Measurements from ENCODE around the gene RAC2. TPM values are rescaled to one million over a fixed set of nuclear protein-coding genes. Genes with fewer than 3 reads are reported as not detected.

Gene RAC2
- total RNA-seq, 6 donors from 2014 or later = 22.1 to 126 (median 65.2) TPM

GRCh38 chr22:37248251-37248650 lies 4.2 kb upstream of the RAC2 start:
- TF ChIP-seq CTCF (IDR thresholded peaks at IDR 0.05) = no peak
- TF ChIP-seq EP300 (IDR thresholded peaks at IDR 0.05) = no peak
- no peak for TF ChIP-seq POLR2AphosphoS5 (IDR thresholded peaks at IDR 0.05)
- no peak for TF ChIP-seq POLR2A (IDR thresholded peaks at IDR 0.05)
- H3K4me1 ChIP-seq = peaks cover 6 to 17% (median 13%) of the 10 kb centered on the region in 4 donors
- no peaks in the 10 kb centered on the region for H3K36me3 ChIP-seq
- 66 to 73% methylated on average over 6 of the region's 6 CpGs for WGBS, 2 donors
- H3K4me3 ChIP-seq = no peak overlapping the region
- no peaks in the 10 kb centered on the region for H3K27me3 ChIP-seq
- ATAC-seq (ENCODE audit: low FRiP score in 2 of 2) (no peak), DNase-seq (peak in 1 of 2 donors; percentile 8)
- no peaks in the 10 kb centered on the region for H3K9me3 ChIP-seq
- no peak overlapping the region for H3K27ac ChIP-seq

- H3K27ac ChIP-seq = peak overlapping the region in 3 of 4 donors; percentile 83 to 91 (median 83)
- H3K36me3 ChIP-seq = no peaks in the 10 kb centered on the region
- H3K4me3 ChIP-seq = no peak overlapping the region
- DNase-seq (no peak), ATAC-seq (ENCODE audit: low FRiP score in 2 of 2) (no peak)
- peaks cover 9 to 33% (median 20%) of the 10 kb centered on the region in 4 donors for H3K4me1 ChIP-seq
- 71 to 73% methylated on average over 6 of the region's 6 CpGs for WGBS, 2 donors
- TF ChIP-seq POLR2A (IDR thresholded peaks at IDR 0.05) = no peak
- TF ChIP-seq POLR2AphosphoS5 (IDR thresholded peaks at IDR 0.05) = no peak
- TF ChIP-seq CTCF (IDR thresholded peaks at IDR 0.05) = no peak
- TF ChIP-seq EP300 (IDR thresholded peaks at IDR 0.05) = no peak
- H3K27me3 ChIP-seq = no peaks in the 10 kb centered on the region
- no peaks in the 10 kb centered on the region for H3K9me3 ChIP-seq
Measured at GRCh38 chr22:37245740-37246139, 1.7 kb upstream of the RAC2 start.

- Histone ChIP-seq H3K27me3 (no peaks in the 10 kb centered on the region), H3K9me3 (no peaks in the 10 kb centered on the region), H3K4me3 (no peak overlapping the region), H3K4me1 (peaks cover 9 to 34% (median 20%) of the 10 kb centered on the region in 4 donors), H3K36me3 (no peaks in the 10 kb centered on the region), H3K27ac (peak overlapping the region; percentile 81 to 91 (median 83))
- TF ChIP-seq EP300 (IDR thresholded peaks at IDR 0.05) (no peak), POLR2AphosphoS5 (IDR thresholded peaks at IDR 0.05) (no peak), POLR2A (IDR thresholded peaks at IDR 0.05) (no peak), CTCF (IDR thresholded peaks at IDR 0.05) (no peak)
- peak in 1 of 2 donors; percentile 22 for DNase-seq
- ATAC-seq (ENCODE audit: low FRiP score in 2 of 2) = no peak
- WGBS, 2 donors = 52 to 61% methylated on average over 16 to 21 of the region's 22 CpGs
Measured at GRCh38 chr22:37244922-37245722, 1.1 kb upstream of the RAC2 start.

GRCh38 chr22:37243402-37244113 lies 511 bp downstream of the RAC2 start:
- 48 to 57% methylated on average over 5 to 10 of the region's 12 CpGs for WGBS, 2 donors
- H3K9me3 ChIP-seq = no peaks in the 10 kb centered on the region
- no peaks in the 10 kb centered on the region for H3K36me3 ChIP-seq
- H3K27me3 ChIP-seq = no peaks in the 10 kb centered on the region
- TF ChIP-seq CTCF (IDR thresholded peaks at IDR 0.05) = no peak
- TF ChIP-seq POLR2AphosphoS5 (IDR thresholded peaks at IDR 0.05) = no peak
- no peak for TF ChIP-seq EP300 (IDR thresholded peaks at IDR 0.05)
- TF ChIP-seq POLR2A (IDR thresholded peaks at IDR 0.05) = no peak
- H3K27ac ChIP-seq = peak overlapping the region; percentile 81 to 91 (median 83)
- ATAC-seq (ENCODE audit: low FRiP score in 2 of 2) = peak in 1 of 2 donors; percentile 2
- peak overlapping the region; percentile 8 to 55 (median 49) for H3K4me3 ChIP-seq
- peaks cover 9 to 34% (median 20%) of the 10 kb centered on the region in 4 donors for H3K4me1 ChIP-seq
- DNase-seq = no peak
